Epithelial cell of proximal tubule (primary cell): Measurements from ENCODE around the gene SYCE1L. TPM values are rescaled to one million over a fixed set of nuclear protein-coding genes. Genes with fewer than 3 reads are reported as not detected.
"Not testable (repeated sequence)": the region's sequence is repeated elsewhere in the genome, so short reads cannot be mapped to it uniquely, and the experiment has no call there.

Source experiments
- DNase-seq: peaks from one replicate; pipeline ENCODE4 v3.0.0-alpha.2; 2011; ENCODE audit warnings: low read depth
- H3K4me3 ChIP-seq: 2 replicates; pipeline ENCODE4 v1.5.1; 2011; ENCODE audit warnings: low read depth, mild to moderate bottlenecking, low read length
- CTCF ChIP-seq: conservative IDR thresholded peaks from 2 replicates; pipeline ENCODE4 v1.5.1; 2012; ENCODE audit warnings: low read depth, mild to moderate bottlenecking, low read length
- total RNA-seq: library from RNA; depleted of rRNA; stranded (reverse); fragments of >200 nt; gene quantifications from 2 replicates; pipeline ENCODE4 v1.2.3, GENCODE V29; 2015

The SYCE1L gene
- total RNA-seq, 1 donor from 2014 or later, result 10.7 TPM

- no peak for TF ChIP-seq CTCF
- no peak overlapping the region for H3K4me3 ChIP-seq
- DNase-seq, result no peak
These were observed 31.8 kb downstream of the SYCE1L start for GRCh38 chr16:77231047-77231446.

GRCh38 chr16:77233799-77234519 is 34.8 kb downstream of the SYCE1L start:
- no peak overlapping the region for H3K4me3 ChIP-seq
- TF ChIP-seq CTCF, result no peak
- no peak for DNase-seq

- DNase-seq, result no peak
- no peak for TF ChIP-seq CTCF
- H3K4me3 ChIP-seq, result peak overlapping the region; percentile 10
These were observed 35.4 kb downstream of the SYCE1L start for GRCh38 chr16:77234611-77235010.

GRCh38 chr16:77236063-77236511 is 36.9 kb downstream of the SYCE1L start:
- DNase-seq, result no peak
- peak overlapping the region; percentile 39 for H3K4me3 ChIP-seq
- peak; percentile 100 for TF ChIP-seq CTCF

- H3K4me3 ChIP-seq, result no peak overlapping the region
- no peak for DNase-seq
- no peak for TF ChIP-seq CTCF
These were observed 39.4 kb downstream of the SYCE1L start for GRCh38 chr16:77238593-77238992.

- not testable (repeated sequence) for H3K4me3 ChIP-seq, DNase-seq
These were observed 43.3 kb downstream of the SYCE1L start for GRCh38 chr16:77242471-77242870.

- H3K4me3 ChIP-seq, result no peak overlapping the region
- no peak for TF ChIP-seq CTCF
- no peak for DNase-seq
These were observed 46.9 kb downstream of the SYCE1L start for GRCh38 chr16:77246150-77246549.
